WERI-Rb-1 (cell line): Measurements from ENCODE around the gene PCNX2.

Source experiments
- DNase-seq: peaks from one replicate; pipeline ENCODE4 v3.0.0-alpha.2; 2020
- H3K27ac ChIP-seq: fragments of 250-450 bp; sonication (Bioruptor Pico); 2 replicates; pipeline ENCODE4 v1.5.1; 2020; ENCODE audit warnings: mild to moderate bottlenecking, moderate library complexity
- H3K27me3 ChIP-seq: fragments of 250-450 bp; sonication (Bioruptor Pico); 2 replicates; pipeline ENCODE4 v1.5.1; 2021; ENCODE audit warnings: mild to moderate bottlenecking, low read depth, moderate library complexity; ENCODE audit not compliant: insufficient read depth, severe bottlenecking
- H3K36me3 ChIP-seq: fragments of 250-450 bp; sonication (Bioruptor Pico); 2 replicates; pipeline ENCODE4 v1.5.1; 2020; ENCODE audit warnings: mild to moderate bottlenecking, moderate library complexity
- H3K4me3 ChIP-seq: 2 replicates; pipeline ENCODE4 v1.5.1; 2011; ENCODE audit warnings: low read depth, mild to moderate bottlenecking, control low read depth, low read length
- H3K9me3 ChIP-seq: fragments of 250-450 bp; sonication (Bioruptor Pico); 2 replicates; pipeline ENCODE4 v1.5.1; 2021; ENCODE audit warnings: mild to moderate bottlenecking, moderate library complexity; ENCODE audit not compliant: severe bottlenecking
- TF ChIP-seq, protein P1 (sequence below): IDR thresholded peaks from 2 replicates; pipeline ENCODE4 v1.5.1; 2011; ENCODE audit warnings: low read depth, mild to moderate bottlenecking, control low read depth, inconsistent platforms, low read length

PCNX2 gene

DNA sequence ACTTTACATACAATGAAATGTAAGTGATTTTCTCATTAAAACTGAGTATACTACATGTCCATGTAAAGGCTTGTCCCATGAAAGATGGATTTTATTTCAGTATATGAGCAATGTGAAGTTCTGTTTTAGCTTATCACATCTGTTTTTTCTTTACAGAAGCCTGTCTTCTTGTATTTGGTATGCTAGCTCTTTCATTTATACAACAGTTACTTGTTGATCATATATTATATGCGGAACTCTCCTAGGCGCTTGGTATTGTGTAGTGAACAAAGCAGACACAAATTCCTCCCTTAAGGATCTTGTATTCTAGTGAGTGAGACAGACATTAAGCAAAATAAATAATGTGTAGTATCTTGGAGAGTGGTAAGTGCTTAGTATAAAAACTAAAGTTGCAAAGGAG lies 42.6 kb upstream of the PCNX2 start:
- TF ChIP-seq, protein P1, sequence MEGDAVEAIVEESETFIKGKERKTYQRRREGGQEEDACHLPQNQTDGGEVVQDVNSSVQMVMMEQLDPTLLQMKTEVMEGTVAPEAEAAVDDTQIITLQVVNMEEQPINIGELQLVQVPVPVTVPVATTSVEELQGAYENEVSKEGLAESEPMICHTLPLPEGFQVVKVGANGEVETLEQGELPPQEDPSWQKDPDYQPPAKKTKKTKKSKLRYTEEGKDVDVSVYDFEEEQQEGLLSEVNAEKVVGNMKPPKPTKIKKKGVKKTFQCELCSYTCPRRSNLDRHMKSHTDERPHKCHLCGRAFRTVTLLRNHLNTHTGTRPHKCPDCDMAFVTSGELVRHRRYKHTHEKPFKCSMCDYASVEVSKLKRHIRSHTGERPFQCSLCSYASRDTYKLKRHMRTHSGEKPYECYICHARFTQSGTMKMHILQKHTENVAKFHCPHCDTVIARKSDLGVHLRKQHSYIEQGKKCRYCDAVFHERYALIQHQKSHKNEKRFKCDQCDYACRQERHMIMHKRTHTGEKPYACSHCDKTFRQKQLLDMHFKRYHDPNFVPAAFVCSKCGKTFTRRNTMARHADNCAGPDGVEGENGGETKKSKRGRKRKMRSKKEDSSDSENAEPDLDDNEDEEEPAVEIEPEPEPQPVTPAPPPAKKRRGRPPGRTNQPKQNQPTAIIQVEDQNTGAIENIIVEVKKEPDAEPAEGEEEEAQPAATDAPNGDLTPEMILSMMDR, result no peak
- Histone ChIP-seq H3K4me3 (no peak overlapping the region), H3K27ac (no peak overlapping the region), H3K9me3 (no peaks in the 10 kb centered on the region), H3K36me3 (no peaks in the 10 kb centered on the region), H3K27me3 (no peaks in the 10 kb centered on the region)
- no peak for DNase-seq

DNA sequence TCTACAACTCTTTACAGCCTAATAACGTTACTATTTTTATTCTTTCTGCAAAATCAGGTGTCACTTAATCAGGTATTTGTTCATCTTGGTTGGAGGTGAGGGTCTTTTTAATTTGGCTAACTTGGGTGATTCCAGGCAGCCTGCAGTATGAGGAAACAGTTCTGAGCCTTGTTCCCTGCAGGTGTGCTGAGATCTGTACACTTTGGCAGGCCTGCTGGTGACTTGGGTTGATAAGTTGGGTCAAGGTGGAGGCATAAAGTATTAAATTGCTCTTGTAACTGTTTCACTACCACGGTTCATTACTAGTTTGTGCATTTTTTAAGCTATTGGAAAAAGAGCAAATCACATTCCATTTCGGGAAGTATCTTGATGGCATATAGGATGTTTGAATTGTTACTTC lies 42.0 kb upstream of the PCNX2 start:
- TF ChIP-seq, protein P1, result no peak
- DNase-seq, result no peak
- no peak overlapping the region for H3K27ac ChIP-seq
- no peaks in the 10 kb centered on the region for H3K9me3 ChIP-seq
- H3K36me3 ChIP-seq, result no peaks in the 10 kb centered on the region
- H3K4me3 ChIP-seq, result no peak overlapping the region
- no peaks in the 10 kb centered on the region for H3K27me3 ChIP-seq

DNA sequence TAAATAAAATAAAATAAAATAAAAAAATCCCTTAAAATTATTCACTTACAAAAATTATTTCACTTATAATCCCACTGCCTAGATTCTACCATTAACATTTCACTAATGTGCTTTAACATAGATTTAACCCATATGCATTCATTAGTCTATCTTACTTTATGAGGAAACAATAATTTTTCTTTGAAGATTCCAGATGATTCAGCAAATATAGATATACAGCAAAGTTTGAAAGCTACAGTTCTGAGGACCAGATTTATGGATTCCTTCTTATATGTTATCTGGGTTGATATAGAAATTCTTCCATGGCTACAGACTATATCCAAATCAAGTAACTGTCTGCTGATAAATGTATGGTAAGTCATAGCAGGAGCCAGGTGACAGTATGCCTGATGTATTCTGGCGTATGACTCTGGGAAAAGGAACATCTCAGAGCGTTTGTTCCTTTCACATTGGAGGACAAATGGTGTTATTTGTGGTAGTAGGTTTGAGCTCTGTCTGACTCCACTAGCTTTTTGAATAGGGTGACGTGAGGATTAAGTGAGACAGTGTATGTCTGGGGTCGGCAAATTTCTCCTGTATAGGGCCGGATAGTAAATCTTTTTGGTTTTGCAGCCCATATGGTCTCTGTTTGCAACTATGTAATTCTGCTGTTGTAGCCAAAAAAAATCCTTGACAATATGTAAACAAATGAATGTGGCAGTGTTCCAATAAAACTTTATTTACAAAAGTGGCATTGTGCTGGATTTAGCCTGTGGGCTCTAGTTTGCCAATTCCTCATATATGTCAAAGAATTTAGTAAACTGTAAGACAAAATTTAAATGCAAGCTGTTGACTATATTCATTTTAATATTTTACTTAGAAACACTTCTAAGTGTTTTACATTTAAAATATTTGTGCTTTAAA lies 41.3 kb upstream of the PCNX2 start:
- Histone ChIP-seq H3K4me3 (no peak overlapping the region), H3K27me3 (no peaks in the 10 kb centered on the region), H3K36me3 (no peaks in the 10 kb centered on the region), H3K9me3 (no peaks in the 10 kb centered on the region), H3K27ac (no peak overlapping the region)
- TF ChIP-seq, protein P1, result no peak
- DNase-seq, result no peak

DNA sequence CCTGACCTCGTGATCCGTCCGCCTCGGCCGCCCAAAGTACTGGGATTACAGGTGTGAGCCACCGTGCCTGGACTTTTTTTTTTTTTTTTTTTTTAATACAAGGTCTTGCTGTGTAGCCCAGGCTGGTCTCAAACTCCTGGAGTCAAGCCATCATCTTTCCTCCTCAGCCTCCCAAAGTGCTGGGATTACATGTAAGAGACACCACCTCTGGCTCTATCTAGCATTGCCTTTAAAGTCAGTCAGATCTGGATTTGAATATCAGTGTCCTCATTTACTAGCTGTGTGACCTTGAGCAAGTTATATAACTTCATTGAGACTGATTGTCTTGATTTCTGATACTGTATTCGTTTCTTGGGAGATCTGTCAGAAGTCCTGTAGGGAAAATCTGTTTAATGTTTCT lies 38.6 kb upstream of the PCNX2 start:
- TF ChIP-seq, protein P1, result no peak
- no peaks in the 10 kb centered on the region for H3K27me3 ChIP-seq
- no peaks in the 10 kb centered on the region for H3K9me3 ChIP-seq
- no peak for DNase-seq
- H3K36me3 ChIP-seq, result no peaks in the 10 kb centered on the region; the same call in 1 of the 2 replicates
- no peak overlapping the region for H3K4me3 ChIP-seq
- no peak overlapping the region for H3K27ac ChIP-seq

DNA sequence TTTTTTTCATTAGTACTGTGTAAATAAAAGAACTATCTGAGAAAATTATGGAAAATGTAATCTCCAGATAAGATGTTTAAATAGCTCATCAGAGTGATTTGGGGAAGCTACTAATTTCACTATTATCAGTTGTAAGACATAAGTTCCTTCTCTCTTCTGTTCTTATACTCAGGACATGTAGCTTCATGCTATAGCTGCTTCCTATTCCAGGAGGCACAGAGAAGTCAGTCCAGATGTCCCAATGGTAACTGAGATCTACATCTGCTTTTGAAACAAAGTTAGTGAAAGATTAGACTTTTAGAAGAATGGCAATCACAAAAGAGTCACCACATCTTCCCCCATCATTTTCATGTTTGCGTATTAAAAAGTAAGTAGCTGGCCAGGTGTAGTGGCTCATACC lies 37.6 kb upstream of the PCNX2 start:
- H3K36me3 ChIP-seq, result no peaks in the 10 kb centered on the region; the same call in 1 of the 2 replicates
- no peak for DNase-seq
- H3K27ac ChIP-seq, result no peak overlapping the region
- H3K27me3 ChIP-seq, result no peaks in the 10 kb centered on the region
- TF ChIP-seq, protein P1, result no peak
- H3K9me3 ChIP-seq, result no peaks in the 10 kb centered on the region
- no peak overlapping the region for H3K4me3 ChIP-seq
